A673 (cell line): ENCODE results near the gene SLC66A3. TPM values are rescaled to one million over a fixed set of nuclear protein-coding genes. Genes with fewer than 3 reads are reported as not detected.

ENCODE experiments used
- BruUV-seq: library from RNA; stranded (reverse); fragments of 400-500 nt; replicated peaks from 2 replicates; lab custom pipeline; 2021; lab: Mats Ljungman, UMichigan
- CTCF ChIA-PET: fragments of 300-600 bp; sonication (Branson Sonifier 250); formaldehyde crosslinking; loops from one replicate; lab custom pipeline; 2022; ENCODE audit warnings: antibody characterized with exemption; lab: Charles Lee
- POLR2A ChIA-PET: fragments of 300-600 bp; sonication (Branson Sonifier 250); formaldehyde crosslinking; loops from one replicate; lab custom pipeline; 2022; ENCODE audit warnings: antibody characterized with exemption; ENCODE audit not compliant: low non-redundant PET; lab: Charles Lee
- DNase-seq: peaks from one replicate; pipeline ENCODE4 v3.0.0-alpha.2; 2015; ENCODE audit warnings: low spot score
- H3K27ac ChIP-seq: fragments of 200-600 bp; sonication (generic); 2 replicates; pipeline ENCODE4 v1.5.1; 2016; ENCODE audit warnings: mixed run types, low read depth, mild to moderate bottlenecking, mixed read lengths, antibody characterized with exemption, low read length; ENCODE audit not compliant: poor library complexity, severe bottlenecking
- H3K27me3 ChIP-seq: fragments of 200-600 bp; sonication (generic); replicated peaks from 2 replicates; pipeline ENCODE4 v1.6.1; 2017; ENCODE audit warnings: mixed run types, low read depth, mild to moderate bottlenecking, mixed read lengths, antibody characterized with exemption, low read length; ENCODE audit not compliant: insufficient read depth, poor library complexity
- H3K36me3 ChIP-seq: fragments of 200-600 bp; sonication (generic); 2 replicates; pipeline ENCODE4 v1.6.1; 2016; ENCODE audit warnings: mixed run types, mild to moderate bottlenecking, mixed read lengths, antibody characterized with exemption, low read length; ENCODE audit not compliant: insufficient read depth, poor library complexity, severe bottlenecking
- H3K4me1 ChIP-seq: fragments of 200-600 bp; sonication (generic); 2 replicates; pipeline ENCODE4 v1.6.1; 2017; ENCODE audit warnings: mixed run types, mild to moderate bottlenecking, mixed read lengths, antibody characterized with exemption, low read length; ENCODE audit not compliant: insufficient read depth, poor library complexity, severe bottlenecking
- H3K4me3 ChIP-seq: fragments of 200-600 bp; sonication (generic); 2 replicates; pipeline ENCODE4 v1.5.1; 2016; ENCODE audit warnings: low read depth, mixed run types, mild to moderate bottlenecking, mixed read lengths, low read length; ENCODE audit not compliant: poor library complexity, severe bottlenecking
- H3K9me3 ChIP-seq: fragments of 200-600 bp; sonication (generic); 2 replicates; pipeline ENCODE4 v1.6.1; 2016; ENCODE audit warnings: mixed run types, low read depth, mild to moderate bottlenecking, mixed read lengths, antibody characterized with exemption, low read length; ENCODE audit not compliant: poor library complexity, severe bottlenecking
- EZH2 ChIP-seq: fragments of 200-600 bp; sonication (generic); IDR thresholded peaks from 2 replicates; pipeline ENCODE4 v1.6.1; 2017; ENCODE audit warnings: borderline replicate concordance, low read depth, mild to moderate bottlenecking, mixed read lengths, antibody characterized with exemption, low read length; ENCODE audit not compliant: poor library complexity, severe bottlenecking
- intact Hi-C: fragments of 100-400 bp; cut with micrococcal nuclease; formaldehyde crosslinking; loops from one replicate; pipeline ENCODE4 v1.10.0; 2022; ENCODE audit not compliant: unreplicated experiment
- total RNA-seq: library from RNA; stranded (reverse); gene quantifications from 2 replicates; pipeline ENCODE4 v1.2.3, GENCODE V29; 2021
- TF ChIP-seq, protein P1 (sequence below): fragments of 300-800, 200-600 bp; sonication (generic); conservative IDR thresholded peaks from 2 replicates; pipeline ENCODE4 v1.5.1; 2017; ENCODE audit warnings: low read depth, mild to moderate bottlenecking, antibody characterized with exemption, low read length, moderate library complexity, mixed read lengths

The SLC66A3 gene
- total RNA-seq, 1 experiment from 2014 or later = 2.7 TPM

DNA sequence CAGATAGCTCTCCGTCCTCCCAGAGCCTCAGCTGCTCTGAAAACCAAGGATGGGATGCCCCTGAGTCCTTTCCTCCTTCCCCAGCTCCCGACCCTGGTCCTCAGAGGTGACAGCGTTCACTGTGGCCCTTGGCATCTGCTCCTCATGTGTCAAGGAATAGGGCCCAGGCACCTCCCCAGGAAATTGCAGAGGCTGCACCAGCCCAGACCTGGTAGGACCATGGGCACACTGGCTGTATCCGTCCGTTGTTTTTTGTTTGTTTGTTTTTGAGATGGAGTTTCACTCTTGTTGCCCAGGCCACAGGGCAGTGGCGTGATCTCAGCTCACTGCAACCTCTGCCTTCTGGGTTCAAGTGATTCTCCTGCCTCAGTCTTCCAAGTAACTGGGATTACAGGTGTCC is 37.5 kb upstream of the SLC66A3 start:
- H3K27me3 ChIP-seq = no peaks in the 10 kb centered on the region
- no TSS peak for BruUV-seq
- no peaks in the 10 kb centered on the region for H3K36me3 ChIP-seq
- no peaks in the 10 kb centered on the region for H3K4me1 ChIP-seq
- DNase-seq = no peak
- POLR2A ChIA-PET = no interaction called here
- no peak overlapping the region for H3K27ac ChIP-seq
- intact Hi-C loops = no loop called here
- TF ChIP-seq, protein P1, sequence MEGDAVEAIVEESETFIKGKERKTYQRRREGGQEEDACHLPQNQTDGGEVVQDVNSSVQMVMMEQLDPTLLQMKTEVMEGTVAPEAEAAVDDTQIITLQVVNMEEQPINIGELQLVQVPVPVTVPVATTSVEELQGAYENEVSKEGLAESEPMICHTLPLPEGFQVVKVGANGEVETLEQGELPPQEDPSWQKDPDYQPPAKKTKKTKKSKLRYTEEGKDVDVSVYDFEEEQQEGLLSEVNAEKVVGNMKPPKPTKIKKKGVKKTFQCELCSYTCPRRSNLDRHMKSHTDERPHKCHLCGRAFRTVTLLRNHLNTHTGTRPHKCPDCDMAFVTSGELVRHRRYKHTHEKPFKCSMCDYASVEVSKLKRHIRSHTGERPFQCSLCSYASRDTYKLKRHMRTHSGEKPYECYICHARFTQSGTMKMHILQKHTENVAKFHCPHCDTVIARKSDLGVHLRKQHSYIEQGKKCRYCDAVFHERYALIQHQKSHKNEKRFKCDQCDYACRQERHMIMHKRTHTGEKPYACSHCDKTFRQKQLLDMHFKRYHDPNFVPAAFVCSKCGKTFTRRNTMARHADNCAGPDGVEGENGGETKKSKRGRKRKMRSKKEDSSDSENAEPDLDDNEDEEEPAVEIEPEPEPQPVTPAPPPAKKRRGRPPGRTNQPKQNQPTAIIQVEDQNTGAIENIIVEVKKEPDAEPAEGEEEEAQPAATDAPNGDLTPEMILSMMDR = no peak
- no peak for TF ChIP-seq EZH2
- CTCF ChIA-PET = no interaction called here
- H3K4me3 ChIP-seq = no peak overlapping the region
- H3K9me3 ChIP-seq = no peaks in the 10 kb centered on the region

DNA sequence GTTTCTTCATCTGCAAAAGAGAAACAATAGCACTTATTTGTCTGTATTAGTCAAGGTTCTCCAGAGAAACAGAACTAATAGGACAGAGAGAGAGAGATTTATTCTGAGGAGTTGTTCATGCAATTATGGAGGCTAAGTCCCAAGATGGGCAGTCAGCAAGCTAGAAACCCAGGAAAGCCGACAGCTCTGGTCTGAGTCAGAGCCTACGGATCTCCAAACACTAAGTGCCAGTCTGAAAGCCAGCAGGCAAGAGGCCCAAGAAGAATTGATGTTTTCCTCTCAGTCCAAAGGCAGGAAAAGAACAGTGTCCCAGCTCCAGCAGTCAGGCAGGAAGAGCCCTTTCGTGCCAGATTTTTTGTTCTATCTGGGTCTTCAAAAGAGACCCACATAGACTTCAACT is 36.5 kb upstream of the SLC66A3 start:
- Histone ChIP-seq H3K27me3 (no peaks in the 10 kb centered on the region), H3K4me3 (no peak overlapping the region), H3K4me1 (no peaks in the 10 kb centered on the region), H3K36me3 (no peaks in the 10 kb centered on the region), H3K27ac (no peak overlapping the region), H3K9me3 (no peaks in the 10 kb centered on the region)
- no peak for DNase-seq
- TF ChIP-seq, protein P1 = no peak
- TF ChIP-seq EZH2 = no peak
- no TSS peak for BruUV-seq
- POLR2A ChIA-PET = no interaction called here
- CTCF ChIA-PET = no interaction called here
- intact Hi-C loops = no loop called here

DNA sequence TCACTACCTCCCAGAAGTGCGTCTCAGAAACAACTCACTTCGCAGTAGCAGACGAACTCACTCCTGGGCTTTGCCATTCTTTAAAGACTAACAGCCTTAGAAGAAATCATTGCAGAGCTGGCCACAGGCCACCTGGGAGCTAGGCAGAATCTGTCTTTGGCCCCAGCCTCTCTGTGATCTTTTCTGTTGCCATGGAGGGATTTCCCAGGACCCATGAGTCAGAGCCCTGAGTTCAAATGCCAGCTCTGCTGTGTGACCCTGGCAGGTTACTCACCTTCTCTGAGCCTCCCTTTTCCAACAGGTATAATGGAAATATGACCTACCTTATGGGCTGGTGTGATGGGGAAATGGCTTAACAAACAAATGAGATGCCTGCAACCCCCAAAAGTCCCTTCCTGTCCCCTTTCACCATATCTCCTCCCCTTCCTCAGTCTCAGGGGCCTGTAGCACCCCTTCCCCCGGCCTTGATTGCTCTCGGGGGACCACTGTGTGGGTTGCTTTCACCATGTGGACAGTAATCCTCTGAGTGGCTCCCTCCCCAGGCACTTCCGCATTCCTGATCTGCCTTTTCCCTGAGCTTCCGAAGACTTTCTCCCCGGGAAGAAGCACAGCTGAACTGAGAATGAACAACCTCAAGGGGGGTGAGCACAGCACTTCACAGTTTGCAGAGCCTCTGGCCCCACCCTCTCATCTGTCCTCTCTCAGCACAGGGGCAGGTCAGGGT is 34.0 kb upstream of the SLC66A3 start:
- Histone ChIP-seq H3K27me3 (no peaks in the 10 kb centered on the region), H3K27ac (no peak overlapping the region), H3K4me1 (no peaks in the 10 kb centered on the region), H3K4me3 (no peak overlapping the region), H3K36me3 (no peaks in the 10 kb centered on the region), H3K9me3 (no peaks in the 10 kb centered on the region)
- DNase-seq = no peak
- intact Hi-C loops = loop anchor here (10.0 kb wide), 1 partner anchor 206 kb away; the partner anchor contains the start of gene KCNF1
- no peak for TF ChIP-seq EZH2
- TF ChIP-seq, protein P1 = no peak
- POLR2A ChIA-PET = no interaction called here
- CTCF ChIA-PET = interaction anchor here (1.6 to 2.0 kb wide), 2 partner anchors 12 to 289 kb away, joined by 5 read pairs; a partner anchor contains a TSS
- no TSS peak for BruUV-seq
